Measurements from ENCODE around the gene CAPN3.

Gene CAPN3

GRCh38 chr15:42356851-42357250 is 2.5 kb upstream of the CAPN3 start:
- no peak for DNase-seq (ENCODE audit: low spot score)

DNA sequence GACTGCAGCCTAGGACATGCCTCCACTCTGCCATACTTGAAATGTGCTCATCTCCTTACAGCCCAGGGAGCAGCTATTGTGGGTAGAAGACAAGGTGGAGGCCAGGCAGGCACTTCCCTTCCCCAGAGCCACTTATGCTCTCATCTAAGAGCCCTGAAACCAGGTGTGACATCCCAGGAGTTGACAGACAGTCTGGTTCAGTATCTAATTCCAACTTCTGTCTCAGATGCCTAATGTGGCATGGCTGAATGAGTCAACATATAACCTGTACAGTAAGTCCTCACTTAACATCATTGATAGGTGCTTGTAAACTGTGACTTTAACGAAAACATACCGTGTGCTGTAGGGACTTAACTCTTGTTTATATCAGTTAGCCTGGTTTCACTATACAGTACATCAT is 1.2 kb upstream of the CAPN3 start:
- no peak for DNase-seq (ENCODE audit: low spot score)

- DNase-seq (ENCODE audit: low spot score) = no peak
Observed at GRCh38 chr15:42359985-42360384, 684 bp downstream of the CAPN3 start.

- DNase-seq (ENCODE audit: low spot score) = no peak
Observed at GRCh38 chr15:42360535-42361112, 1.3 kb downstream of the CAPN3 start.

- no peak for DNase-seq (ENCODE audit: low spot score)
Observed at GRCh38 chr15:42363487-42363886, 4.2 kb downstream of the CAPN3 start.

GRCh38 chr15:42363942-42364341 is 4.6 kb downstream of the CAPN3 start:
- no peak for DNase-seq (ENCODE audit: low spot score)

DNA sequence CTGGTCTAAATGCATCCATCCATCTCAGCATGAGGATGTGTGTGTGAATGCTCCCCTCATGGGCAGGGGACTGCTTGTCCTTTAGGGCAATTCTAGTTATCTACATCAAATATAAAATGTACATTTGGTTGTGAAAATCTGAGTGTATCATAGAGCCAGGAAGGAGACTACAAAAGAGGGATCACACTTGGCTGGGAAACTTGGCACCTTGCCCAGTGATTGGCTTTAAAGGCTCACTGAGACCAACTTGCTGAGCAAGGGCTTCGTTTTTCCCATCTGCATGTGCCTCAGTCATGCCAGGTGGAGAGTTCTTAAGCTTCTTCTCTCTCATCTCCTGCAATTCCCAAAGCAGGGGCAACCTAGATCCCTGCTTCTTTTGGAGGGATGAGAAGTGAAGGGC is 5.2 kb downstream of the CAPN3 start:
- DNase-seq (ENCODE audit: low spot score) = no peak

- DNase-seq (ENCODE audit: low spot score) = no peak
Observed at GRCh38 chr15:42365921-42366550, 6.7 kb downstream of the CAPN3 start.

GRCh38 chr15:42367041-42367440 is 7.7 kb downstream of the CAPN3 start:
- no peak for DNase-seq (ENCODE audit: low spot score)

DNA sequence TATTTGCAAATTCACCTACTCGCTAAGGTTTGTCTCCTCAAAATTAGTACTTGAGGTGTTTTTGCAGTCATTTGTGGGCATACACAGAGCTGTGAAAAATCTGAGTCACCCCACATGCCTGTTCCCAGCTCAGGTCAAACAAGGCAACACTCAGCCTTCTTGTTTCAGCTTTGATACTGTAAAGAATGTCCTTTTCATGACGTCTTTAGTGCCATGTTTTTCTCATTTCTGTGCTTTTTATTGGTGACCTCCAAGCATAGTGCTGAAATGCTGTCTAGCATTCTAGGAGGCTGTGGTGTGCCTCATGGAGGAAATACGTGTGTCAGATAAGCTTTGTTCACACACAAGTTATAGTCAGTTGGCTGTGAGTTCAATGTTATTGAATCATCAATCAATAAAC is 8.8 kb downstream of the CAPN3 start:
- DNase-seq (ENCODE audit: low spot score) = no peak

DNA sequence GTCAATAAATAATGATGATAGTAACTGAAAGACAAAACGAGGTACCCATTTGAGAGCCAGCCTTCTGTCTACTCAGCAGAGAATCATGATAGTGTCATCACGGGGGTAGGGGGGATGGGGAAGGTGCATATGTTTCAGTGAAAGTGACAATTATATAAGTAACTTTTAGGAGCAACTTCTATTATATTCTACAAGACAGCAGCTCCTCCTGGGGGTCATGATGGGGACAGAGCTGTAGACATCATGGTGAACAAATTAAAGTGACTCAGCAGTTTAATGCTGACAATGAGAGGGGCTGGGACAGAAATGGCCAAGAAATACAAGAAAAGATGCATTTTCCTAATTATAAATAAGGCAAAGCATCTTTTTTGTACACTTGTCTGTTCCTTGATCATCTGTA is 11.8 kb downstream of the CAPN3 start:
- peak; percentile 28 for DNase-seq (ENCODE audit: low spot score)

GRCh38 chr15:42373274-42373673 is 14.0 kb downstream of the CAPN3 start:
- no peak for DNase-seq (ENCODE audit: low spot score)

GRCh38 chr15:42373936-42374335 is 14.6 kb downstream of the CAPN3 start:
- no peak for DNase-seq (ENCODE audit: low spot score)

DNA sequence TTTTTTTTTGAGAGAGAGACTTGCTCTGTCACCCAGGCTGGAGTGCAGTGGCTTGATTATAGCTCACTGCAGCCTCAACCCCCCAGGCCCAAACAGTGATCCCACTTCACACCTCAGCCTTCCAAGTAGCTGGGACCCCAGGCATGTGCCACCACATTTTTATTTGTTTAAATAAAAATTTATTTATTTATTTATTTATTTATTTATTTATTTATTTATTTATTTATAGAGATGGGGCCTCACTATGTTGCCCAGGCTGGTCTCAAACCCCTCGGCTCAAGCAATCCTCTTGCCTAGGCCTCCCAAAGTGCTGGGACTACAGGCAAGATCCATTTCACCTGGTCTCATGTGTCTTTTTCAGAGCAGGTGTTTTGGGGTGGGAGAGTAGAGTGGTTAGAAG is 15.5 kb downstream of the CAPN3 start:
- DNase-seq (ENCODE audit: low spot score) = no peak

DNA sequence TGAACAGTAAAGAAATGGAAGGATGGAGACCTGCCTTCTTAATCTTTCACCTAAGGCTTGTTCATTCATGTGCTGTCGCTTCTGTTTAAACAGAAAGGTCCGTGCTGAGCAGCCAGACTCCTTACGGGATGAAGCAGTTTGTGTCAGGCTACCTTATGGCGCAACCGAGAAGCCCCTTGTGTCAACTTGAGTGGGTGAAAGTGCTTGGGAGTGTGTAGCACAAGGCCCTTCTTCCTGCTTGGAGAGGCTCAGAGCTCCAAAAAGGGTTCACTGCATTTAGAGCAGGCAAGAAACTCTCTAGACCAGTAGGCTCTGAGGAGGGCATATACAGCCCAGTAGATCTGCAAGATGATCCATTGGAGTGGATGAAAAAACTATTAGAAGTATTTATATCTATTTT is 16.0 kb downstream of the CAPN3 start:
- no peak for DNase-seq (ENCODE audit: low spot score)

GRCh38 chr15:42375941-42376340 is 16.6 kb downstream of the CAPN3 start:
- DNase-seq (ENCODE audit: low spot score) = no peak

DNA sequence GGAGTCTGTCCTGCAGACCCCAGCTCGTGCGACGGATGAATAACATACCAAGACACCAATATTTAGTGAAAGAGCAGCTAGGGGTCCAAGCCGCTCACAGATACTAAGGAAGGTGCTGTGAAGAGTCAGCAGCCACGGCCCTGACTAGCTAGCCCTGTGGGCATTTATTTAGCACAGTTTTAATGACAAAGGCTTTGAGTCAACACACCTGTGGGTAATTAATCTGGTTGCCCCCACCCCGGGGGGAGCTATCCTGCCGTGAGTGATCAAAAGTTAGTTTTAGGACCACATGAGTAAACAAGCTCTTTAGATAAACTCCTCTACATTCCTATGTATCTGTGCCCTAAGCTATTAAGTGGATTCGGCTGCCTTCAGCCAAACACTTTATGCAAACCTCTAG is 18.7 kb downstream of the CAPN3 start:
- DNase-seq (ENCODE audit: low spot score) = no peak

- no peak for DNase-seq (ENCODE audit: low spot score)
Observed at GRCh38 chr15:42384597-42384996, 25.3 kb downstream of the CAPN3 start.

GRCh38 chr15:42385206-42385979 is 26.1 kb downstream of the CAPN3 start:
- no peak for DNase-seq (ENCODE audit: low spot score)

- no peak for DNase-seq (ENCODE audit: low spot score)
Observed at GRCh38 chr15:42385980-42386700, 26.8 kb downstream of the CAPN3 start.

DNA sequence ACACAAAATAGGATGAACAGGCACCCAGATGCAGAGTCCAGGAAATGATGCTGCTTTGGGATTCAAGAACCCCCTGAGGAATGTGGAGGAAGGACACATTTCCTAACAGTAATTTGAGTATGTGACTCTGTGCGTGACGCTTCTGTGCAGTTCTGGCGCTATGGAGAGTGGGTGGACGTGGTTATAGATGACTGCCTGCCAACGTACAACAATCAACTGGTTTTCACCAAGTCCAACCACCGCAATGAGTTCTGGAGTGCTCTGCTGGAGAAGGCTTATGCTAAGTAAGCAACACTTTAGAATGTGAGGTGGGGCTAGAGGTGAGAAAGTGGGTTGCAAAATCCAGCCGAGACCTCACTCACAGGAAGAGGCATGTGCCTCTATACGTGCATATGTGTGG is 28.3 kb downstream of the CAPN3 start:
- DNase-seq (ENCODE audit: low spot score) = no peak

- DNase-seq (ENCODE audit: low spot score) = peak; percentile 71
Observed at GRCh38 chr15:42392309-42393024, 33.2 kb downstream of the CAPN3 start.
